Left lung (tissue), 10 donors: ENCODE results near the gene PARP14. TPM values are rescaled to one million over a fixed set of nuclear protein-coding genes. Genes with fewer than 3 reads are reported as not detected.
"Not testable (repeated sequence)": the region's sequence is repeated elsewhere in the genome, so short reads cannot be mapped to it uniquely, and the experiment has no call there.

ENCODE experiments used
- ATAC-seq: fragments of 200-7000 bp; cut with Tn5 transposase; one replicate; pipeline ENCODE4 v1.9.1; 2020; ENCODE audit warnings: moderate library complexity
- DNase-seq, 4 donors: peaks; one replicate each; pipeline ENCODE4 v3.0.0-alpha.2; 2013 to 2020
- H3K27ac ChIP-seq, 2 donors: fragments of 200-600 bp; sonication (generic) in 1 of 2; one replicate each; pipeline versions ENCODE4 v1.5.0 to v1.8.0; 2020 to 2021
- H3K27me3 ChIP-seq, 2 donors: fragments of 200-600 bp; sonication (generic) in 1 of 2; one replicate each; pipeline versions ENCODE4 v1.5.0 to v1.8.0; 2020 to 2021
- H3K36me3 ChIP-seq, 2 donors: fragments of 200-600 bp; sonication (generic) in 1 of 2; one replicate each; pipeline versions ENCODE4 v1.5.0 to v1.8.0; 2020 to 2021
- H3K4me1 ChIP-seq, 2 donors: fragments of 200-600 bp; one replicate each; pipeline ENCODE4 v1.8.0; 2021
- H3K4me3 ChIP-seq, 2 donors: fragments of 200-600 bp; sonication (generic) in 1 of 2; one replicate each; pipeline versions ENCODE4 v1.5.0 to v1.8.0; 2020 to 2021; ENCODE audit warnings: mild to moderate bottlenecking in 1 of 2
- H3K9me3 ChIP-seq, 2 donors: fragments of 200-600 bp; sonication (generic) in 1 of 2; one replicate each; pipeline versions ENCODE4 v1.5.0 to v1.8.0; 2020 to 2021
- intact Hi-C, 2 donors: fragments of 100-400 bp; cut with DNase I; formaldehyde crosslinking; loops; one replicate each; pipeline versions ENCODE4 v1.11.2 to v1.14.2; 2022
- polyA plus RNA-seq, 6 donors: library from polyadenylated mRNA; unstranded; fragments of 120-200 nt; gene quantifications; one replicate each; pipeline ENCODE4 v1.2.1, GENCODE V29; 2013; ENCODE audit not compliant: insufficient read length in 6 of 6
- total RNA-seq, 2 donors: library from RNA; stranded (reverse); fragmentation: NEBNext Ultra II Directional; extraction: Animal tissue kit (Norgen Biotek cat#: 25700); gene quantifications; one replicate each; pipeline ENCODE4 v1.2.1, GENCODE V29; 2021
- TF ChIP-seq, protein P1 (sequence below), 2 donors: fragments of 200-600 bp; sonication (generic) in 1 of 2; IDR thresholded peaks; one replicate each; pipeline versions ENCODE4 v1.5.0 to v1.8.0; 2021; ENCODE audit warnings: antibody characterized with exemption in 2 of 2
- donor health status: DM: no; HTN: yes; CAD: no.
- donor health status: DM: no; HTN: no; CAD: no.

PARP14 gene
- total and polyA plus RNA-seq, 8 donors, result 30.1 to 138 (median 44.7) TPM

DNA sequence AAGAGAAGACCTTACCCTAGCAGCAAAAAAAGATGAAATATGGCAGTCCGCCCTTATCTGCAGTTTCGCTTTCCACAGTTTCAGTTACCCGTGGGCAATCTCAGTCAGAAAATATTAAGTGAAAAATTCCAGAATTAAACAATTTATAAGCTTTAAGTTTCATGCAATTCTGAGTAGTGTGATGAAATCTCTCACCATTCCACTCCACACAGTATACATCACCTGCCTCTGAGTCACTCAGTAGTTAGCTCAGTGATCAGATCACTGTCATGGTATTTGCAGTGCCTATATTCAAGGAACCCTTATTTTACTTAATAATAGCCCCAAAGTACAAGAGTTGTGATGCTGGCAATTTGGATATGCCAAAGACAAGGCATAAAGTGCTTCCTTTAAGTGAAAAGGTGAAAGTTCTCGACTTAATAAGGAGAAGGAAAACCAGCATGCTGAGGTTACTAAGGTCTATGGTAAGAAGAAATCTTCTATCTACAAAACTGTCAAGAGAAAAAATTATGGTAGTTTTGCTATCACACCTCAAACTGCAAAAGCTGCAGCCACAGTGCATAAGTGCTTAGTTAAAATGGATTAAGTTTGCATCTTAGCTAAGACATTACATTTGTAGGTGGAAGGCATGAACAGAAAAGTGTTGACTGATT is 64.9 kb downstream of the PARP14 start:
- Histone ChIP-seq H3K27ac (no peak overlapping the region), H3K27me3 (no peaks in the 10 kb centered on the region), H3K9me3 (no peaks in the 10 kb centered on the region), H3K36me3 (peaks cover 0 to 20% of the 10 kb centered on the region in 2 donors), H3K4me1 (no peaks in the 10 kb centered on the region), H3K4me3 (no peak overlapping the region)
- no peak for DNase-seq
- ATAC-seq, result peak; percentile 25
- intact Hi-C loops, result no loop called here
- TF ChIP-seq, protein P1, sequence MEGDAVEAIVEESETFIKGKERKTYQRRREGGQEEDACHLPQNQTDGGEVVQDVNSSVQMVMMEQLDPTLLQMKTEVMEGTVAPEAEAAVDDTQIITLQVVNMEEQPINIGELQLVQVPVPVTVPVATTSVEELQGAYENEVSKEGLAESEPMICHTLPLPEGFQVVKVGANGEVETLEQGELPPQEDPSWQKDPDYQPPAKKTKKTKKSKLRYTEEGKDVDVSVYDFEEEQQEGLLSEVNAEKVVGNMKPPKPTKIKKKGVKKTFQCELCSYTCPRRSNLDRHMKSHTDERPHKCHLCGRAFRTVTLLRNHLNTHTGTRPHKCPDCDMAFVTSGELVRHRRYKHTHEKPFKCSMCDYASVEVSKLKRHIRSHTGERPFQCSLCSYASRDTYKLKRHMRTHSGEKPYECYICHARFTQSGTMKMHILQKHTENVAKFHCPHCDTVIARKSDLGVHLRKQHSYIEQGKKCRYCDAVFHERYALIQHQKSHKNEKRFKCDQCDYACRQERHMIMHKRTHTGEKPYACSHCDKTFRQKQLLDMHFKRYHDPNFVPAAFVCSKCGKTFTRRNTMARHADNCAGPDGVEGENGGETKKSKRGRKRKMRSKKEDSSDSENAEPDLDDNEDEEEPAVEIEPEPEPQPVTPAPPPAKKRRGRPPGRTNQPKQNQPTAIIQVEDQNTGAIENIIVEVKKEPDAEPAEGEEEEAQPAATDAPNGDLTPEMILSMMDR (IDR thresholded peaks at IDR 0.05), result no peak

DNA sequence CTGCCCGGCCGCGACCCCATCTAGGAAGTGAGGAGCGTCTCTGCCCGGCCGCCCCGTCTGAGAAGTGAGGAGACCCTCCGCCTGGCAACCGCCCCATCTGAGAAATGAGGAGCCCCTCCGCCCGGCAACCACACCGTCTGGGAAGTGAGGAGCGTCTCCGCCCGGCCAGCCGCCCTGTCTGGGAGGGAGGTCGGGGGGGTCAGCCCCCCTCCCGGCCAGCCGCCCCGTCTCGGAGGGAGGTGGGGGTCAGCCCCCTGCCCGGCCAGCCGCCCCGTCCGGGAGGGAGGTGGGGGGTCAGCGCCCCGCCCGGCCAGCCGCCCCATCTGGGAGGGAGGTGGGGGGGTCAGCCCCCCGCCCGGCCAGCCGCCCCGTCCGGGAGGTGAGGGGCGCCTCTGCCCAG is 66.7 kb downstream of the PARP14 start:
- peaks cover 0 to 13% of the 10 kb centered on the region in 2 donors for H3K36me3 ChIP-seq
- intact Hi-C loops, H3K27me3 ChIP-seq, H3K27ac ChIP-seq, H3K4me3 ChIP-seq, H3K9me3 ChIP-seq, ATAC-seq, H3K4me1 ChIP-seq: not testable (repeated sequence)
- DNase-seq, result peak in 1 of 4 donors; percentile 59

DNA sequence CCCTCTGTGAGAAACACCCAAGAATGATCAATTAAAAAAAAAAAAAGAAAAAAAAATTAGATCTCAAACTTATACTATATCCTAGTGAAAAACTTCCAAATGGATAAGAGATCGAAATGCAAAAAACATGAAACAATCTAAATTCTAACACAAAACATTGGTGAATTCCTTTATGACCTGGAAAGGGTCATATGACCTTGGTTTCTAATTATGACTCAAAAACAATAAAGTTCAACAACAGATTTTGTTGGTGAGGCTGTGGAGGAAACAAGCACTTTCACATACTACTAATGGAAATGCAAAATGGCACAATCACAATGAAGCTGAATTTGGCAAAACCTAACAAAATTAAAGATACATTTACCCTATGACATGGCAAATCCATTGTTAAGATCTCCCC is 67.7 kb downstream of the PARP14 start:
- intact Hi-C loops, result no loop called here
- Histone ChIP-seq H3K4me3 (no peak overlapping the region), H3K27me3 (no peaks in the 10 kb centered on the region), H3K4me1 (no peaks in the 10 kb centered on the region), H3K27ac (no peak overlapping the region), H3K36me3 (peaks cover 0 to 7% of the 10 kb centered on the region in 2 donors), H3K9me3 (no peaks in the 10 kb centered on the region)
- DNase-seq (no peak), ATAC-seq (no peak)
- TF ChIP-seq, protein P1 (IDR thresholded peaks at IDR 0.05), result no peak

DNA sequence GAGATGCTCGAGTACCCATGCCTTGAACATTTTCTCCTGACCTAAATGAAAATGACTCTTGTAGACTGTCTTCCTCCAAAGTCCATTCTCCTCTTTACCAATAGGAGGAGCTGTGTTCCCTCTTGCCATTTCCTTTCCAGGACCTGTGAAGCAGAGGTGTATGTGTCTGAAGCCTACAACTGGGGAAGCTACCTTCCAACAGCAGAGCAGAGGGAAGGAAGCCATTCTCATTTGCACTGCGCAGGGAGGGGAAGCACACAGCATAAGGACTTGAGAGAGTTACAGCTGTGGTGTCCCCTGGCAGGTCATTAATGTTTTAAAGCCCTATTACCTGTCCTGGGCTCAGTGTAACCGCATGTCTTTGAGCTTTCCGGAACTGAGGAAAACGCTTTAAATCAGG is 74.3 kb downstream of the PARP14 start:
- TF ChIP-seq, protein P1 (IDR thresholded peaks at IDR 0.05), result peak; percentile 47 to 69
- H3K36me3 ChIP-seq, result peaks cover 0 to 21% of the 10 kb centered on the region in 2 donors
- H3K4me3 ChIP-seq, result no peak overlapping the region
- H3K9me3 ChIP-seq, result no peaks in the 10 kb centered on the region
- intact Hi-C loops, result no loop called here
- no peak overlapping the region for H3K27ac ChIP-seq
- H3K27me3 ChIP-seq, result no peaks in the 10 kb centered on the region
- ATAC-seq, result peak; percentile 90
- DNase-seq, result peak in 1 of 4 donors; percentile 17
- H3K4me1 ChIP-seq, result peaks cover 0 to 8% of the 10 kb centered on the region in 2 donors

DNA sequence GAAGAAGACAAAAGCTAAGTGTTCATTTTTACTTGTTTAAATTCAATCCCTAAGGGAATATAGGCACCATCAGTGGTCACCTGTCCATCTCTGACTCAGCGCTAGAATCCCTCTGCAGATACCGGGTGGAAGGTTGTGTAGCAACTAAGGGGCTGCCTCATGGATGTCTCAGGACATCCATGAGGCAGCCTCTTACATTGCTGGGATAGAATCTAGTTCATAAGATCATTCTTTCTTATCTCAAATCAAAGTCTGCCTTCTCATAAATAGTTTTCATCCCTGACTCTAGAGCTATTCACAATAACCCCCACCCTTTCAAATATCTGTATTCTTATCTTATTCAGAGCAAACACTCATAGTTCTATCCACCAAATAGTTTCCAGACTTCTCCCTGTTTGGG is 74.9 kb downstream of the PARP14 start:
- Histone ChIP-seq H3K4me3 (no peak overlapping the region), H3K4me1 (peaks cover 0 to 14% of the 10 kb centered on the region in 2 donors), H3K27me3 (no peaks in the 10 kb centered on the region), H3K9me3 (no peaks in the 10 kb centered on the region), H3K27ac (no peak overlapping the region), H3K36me3 (peaks cover 0 to 21% of the 10 kb centered on the region in 2 donors)
- intact Hi-C loops, result no loop called here
- ATAC-seq (peak; percentile 23), DNase-seq (no peak)
- TF ChIP-seq, protein P1 (IDR thresholded peaks at IDR 0.05), result no peak
